ENCODE data around the gene KMO.
A peak's percentile ranks its signal among the peaks of the same experiment; 100 is the strongest.

KMO gene

DNA sequence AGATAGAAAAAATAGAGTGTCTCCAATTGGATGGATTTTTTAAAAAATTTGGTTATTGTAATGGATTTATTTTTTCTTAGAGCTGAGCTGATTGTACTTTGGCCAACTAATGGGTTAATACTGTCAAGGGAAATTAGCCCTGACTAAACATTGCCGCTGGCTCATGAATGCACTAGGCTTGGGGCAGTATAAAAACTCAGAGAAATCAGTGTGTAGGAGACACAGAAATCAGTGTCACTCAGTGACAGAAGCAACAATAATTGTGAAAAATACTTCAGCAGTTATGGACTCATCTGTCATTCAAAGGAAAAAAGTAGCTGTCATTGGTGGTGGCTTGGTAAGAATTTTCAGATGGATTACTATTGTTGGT lies at the start of gene KMO:
Gene KMO, plus strand, starts transcription at position 217 of the 370 bp plus-strand sequence. Its CDS starts 67 bp downstream, at position 284.
- no peaks in the 10 kb centered on the region for H3K27me3 ChIP-seq (replicated peaks; ENCODE audit: control insufficient read depth, insufficient read depth, low read length)
- peak within 1 kb of the TSS; percentile 86 for H3K4me3 ChIP-seq (ENCODE audit: low read length)
- peaks cover 3% of the 10 kb centered on the region for H3K4me1 ChIP-seq (ENCODE audit: control insufficient read depth, insufficient read depth, low read length)
- peak within 1 kb of the TSS; percentile 84 for H3K9ac ChIP-seq (ENCODE audit: low read length)
- no peak for DNase-seq (ENCODE audit: low read depth)
- no peaks in the 10 kb centered on the region for H3K36me3 ChIP-seq (ENCODE audit: control insufficient read depth, insufficient read depth, low read length, severe bottlenecking)
- no peaks in the 10 kb centered on the region for H3K9me3 ChIP-seq (ENCODE audit: control insufficient read depth, low read length)

DNA sequence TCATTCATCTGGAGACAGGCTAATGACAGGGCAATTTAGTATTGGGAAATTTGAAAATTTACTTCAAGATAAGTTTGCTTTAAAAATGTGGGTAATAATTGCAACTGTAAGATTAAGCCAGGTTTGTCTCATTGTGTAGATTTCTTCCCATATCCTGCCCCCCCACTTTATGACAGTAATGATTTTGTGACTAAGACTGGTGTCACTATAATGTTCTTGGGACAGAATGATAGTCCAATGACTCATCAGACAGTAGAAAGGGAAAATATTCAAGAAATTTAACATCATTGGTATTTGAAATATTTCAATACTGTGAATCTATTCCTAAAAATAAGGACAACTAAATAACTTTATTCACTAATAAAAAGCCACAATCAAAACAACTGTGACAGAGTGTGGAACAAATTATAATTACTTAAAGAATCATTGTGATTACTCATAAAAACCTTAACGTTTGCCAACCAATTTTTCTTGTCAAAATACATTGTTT lies 49.4 kb upstream of the KMO start:
- no peaks in the 10 kb centered on the region for H3K27me3 ChIP-seq (replicated peaks; ENCODE audit: control insufficient read depth, insufficient read depth, low read length)
- DNase-seq (ENCODE audit: low read depth): peak; percentile 44
- H3K4me3 ChIP-seq (ENCODE audit: low read length): no peak overlapping the region

DNA sequence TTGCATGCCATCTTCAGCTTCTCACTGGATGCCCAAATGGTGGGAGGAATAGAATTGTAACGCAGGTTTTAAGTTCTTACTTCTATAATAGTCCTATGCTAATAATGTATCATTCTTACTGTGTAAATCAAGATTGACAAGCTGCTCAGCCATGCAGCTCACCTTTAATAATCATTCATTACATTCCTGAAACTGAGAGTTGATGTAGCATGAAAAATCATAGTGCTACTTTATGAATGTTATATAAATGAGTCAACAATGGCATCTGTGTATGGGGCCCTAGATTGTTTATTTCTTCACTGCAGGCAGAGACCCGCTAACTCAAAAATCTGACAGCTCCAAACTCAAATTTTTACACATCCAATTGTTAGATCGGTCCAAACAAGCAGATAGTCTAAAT lies 47.0 kb upstream of the KMO start:
- peaks cover 21% of the 10 kb centered on the region for H3K4me1 ChIP-seq (ENCODE audit: control insufficient read depth, insufficient read depth, low read length)
- H3K9ac ChIP-seq (ENCODE audit: low read length): no peak overlapping the region

More for the DNA sequence above, 49.4 kb upstream of the KMO start:
- Histone ChIP-seq H3K4me1 (ENCODE audit: control insufficient read depth, insufficient read depth, low read length) (peaks cover 21% of the 10 kb centered on the region), H3K9ac (ENCODE audit: low read length) (peak overlapping the region; percentile 69), H3K9me3 (ENCODE audit: control insufficient read depth, low read length) (no peaks in the 10 kb centered on the region), H3K36me3 (ENCODE audit: control insufficient read depth, insufficient read depth, low read length, severe bottlenecking) (no peaks in the 10 kb centered on the region)

GRCh38 chr1:241485554-241485992 lies 46.6 kb upstream of the KMO start:
- peak; percentile 11 for DNase-seq (ENCODE audit: low read depth)
- H3K4me1 ChIP-seq (ENCODE audit: control insufficient read depth, insufficient read depth, low read length): peaks cover 21% of the 10 kb centered on the region
- H3K36me3 ChIP-seq (ENCODE audit: control insufficient read depth, insufficient read depth, low read length, severe bottlenecking): no peaks in the 10 kb centered on the region
- no peaks in the 10 kb centered on the region for H3K27me3 ChIP-seq (replicated peaks; ENCODE audit: control insufficient read depth, insufficient read depth, low read length)
- H3K9ac ChIP-seq (ENCODE audit: low read length): no peak overlapping the region
- no peak overlapping the region for H3K4me3 ChIP-seq (ENCODE audit: low read length)
- H3K9me3 ChIP-seq (ENCODE audit: control insufficient read depth, low read length): no peaks in the 10 kb centered on the region

More for the DNA sequence above, 47.0 kb upstream of the KMO start:
- H3K27me3 ChIP-seq (replicated peaks; ENCODE audit: control insufficient read depth, insufficient read depth, low read length): no peaks in the 10 kb centered on the region
- DNase-seq (ENCODE audit: low read depth): no peak
- H3K36me3 ChIP-seq (ENCODE audit: control insufficient read depth, insufficient read depth, low read length, severe bottlenecking): no peaks in the 10 kb centered on the region
- H3K9me3 ChIP-seq (ENCODE audit: control insufficient read depth, low read length): no peaks in the 10 kb centered on the region
- H3K4me3 ChIP-seq (ENCODE audit: low read length): no peak overlapping the region

DNA sequence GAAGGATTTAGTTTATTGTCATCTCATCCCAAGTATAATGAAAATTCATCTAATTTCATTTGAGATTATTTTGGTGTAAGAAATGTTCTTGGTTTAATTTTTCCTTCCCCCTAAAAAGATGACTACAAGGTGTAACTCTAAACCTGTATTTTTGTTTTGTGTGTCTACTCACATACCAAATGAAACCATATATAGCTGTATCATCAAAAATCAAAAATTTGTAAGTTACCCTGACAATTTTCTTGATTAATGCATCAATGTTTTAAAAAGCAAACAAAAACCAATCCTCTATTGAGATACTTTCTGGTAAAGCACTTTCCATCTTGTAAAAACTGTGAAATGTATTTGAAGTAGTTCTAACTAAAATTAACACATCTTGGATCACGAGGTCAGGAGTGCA lies 43.4 kb upstream of the KMO start:
- no peak overlapping the region for H3K4me3 ChIP-seq (ENCODE audit: low read length)
- H3K9me3 ChIP-seq (ENCODE audit: control insufficient read depth, low read length): no peaks in the 10 kb centered on the region
- H3K36me3 ChIP-seq (ENCODE audit: control insufficient read depth, insufficient read depth, low read length, severe bottlenecking): peaks cover 4% of the 10 kb centered on the region

GRCh38 chr1:241495741-241496140 lies 36.4 kb upstream of the KMO start:
- no peaks in the 10 kb centered on the region for H3K9me3 ChIP-seq (ENCODE audit: control insufficient read depth, low read length)

More for the DNA sequence above, 43.4 kb upstream of the KMO start:
- no peaks in the 10 kb centered on the region for H3K27me3 ChIP-seq (replicated peaks; ENCODE audit: control insufficient read depth, insufficient read depth, low read length)
- no peak for DNase-seq (ENCODE audit: low read depth)
- no peak overlapping the region for H3K9ac ChIP-seq (ENCODE audit: low read length)
- no peaks in the 10 kb centered on the region for H3K4me1 ChIP-seq (ENCODE audit: control insufficient read depth, insufficient read depth, low read length)

GRCh38 chr1:241499910-241500309 lies 32.3 kb upstream of the KMO start:
- Histone ChIP-seq H3K4me3 (ENCODE audit: low read length) (no peak overlapping the region), H3K9ac (ENCODE audit: low read length) (no peak overlapping the region), H3K36me3 (ENCODE audit: control insufficient read depth, insufficient read depth, low read length, severe bottlenecking) (peaks cover 86% of the 10 kb centered on the region), H3K27me3 (replicated peaks; ENCODE audit: control insufficient read depth, insufficient read depth, low read length) (no peaks in the 10 kb centered on the region), H3K4me1 (ENCODE audit: control insufficient read depth, insufficient read depth, low read length) (no peaks in the 10 kb centered on the region), H3K9me3 (ENCODE audit: control insufficient read depth, low read length) (no peaks in the 10 kb centered on the region)
- peak; percentile 67 for DNase-seq (ENCODE audit: low read depth)

More at GRCh38 chr1:241495741-241496140, 36.4 kb upstream of the KMO start:
- Histone ChIP-seq H3K4me3 (ENCODE audit: low read length) (no peak overlapping the region), H3K4me1 (ENCODE audit: control insufficient read depth, insufficient read depth, low read length) (no peaks in the 10 kb centered on the region), H3K9ac (ENCODE audit: low read length) (no peak overlapping the region), H3K36me3 (ENCODE audit: control insufficient read depth, insufficient read depth, low read length, severe bottlenecking) (peaks cover 64% of the 10 kb centered on the region), H3K27me3 (replicated peaks; ENCODE audit: control insufficient read depth, insufficient read depth, low read length) (no peaks in the 10 kb centered on the region)
- DNase-seq (ENCODE audit: low read depth): no peak

DNA sequence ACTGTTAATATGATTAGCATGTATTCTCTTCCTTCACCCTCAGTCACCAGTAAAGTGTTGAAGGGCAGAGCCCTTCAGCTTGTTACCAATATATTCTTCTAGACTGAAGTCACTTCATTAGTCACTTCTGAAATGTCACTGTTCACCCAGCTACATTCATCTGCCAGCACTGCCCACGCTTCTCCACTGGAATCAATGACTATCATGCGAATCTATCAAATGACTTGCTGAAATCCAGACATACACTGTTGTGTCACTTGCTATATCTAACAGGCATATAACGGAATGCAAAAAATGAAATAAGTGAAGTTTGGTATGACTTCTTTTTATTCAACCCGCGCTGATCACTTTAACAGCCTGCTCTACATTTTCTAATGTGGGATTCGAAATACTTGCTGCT lies 28.7 kb upstream of the KMO start:
- H3K9ac ChIP-seq (ENCODE audit: low read length): no peak overlapping the region
- peaks cover 78% of the 10 kb centered on the region for H3K36me3 ChIP-seq (ENCODE audit: control insufficient read depth, insufficient read depth, low read length, severe bottlenecking)
- no peak overlapping the region for H3K4me3 ChIP-seq (ENCODE audit: low read length)
- no peaks in the 10 kb centered on the region for H3K27me3 ChIP-seq (replicated peaks; ENCODE audit: control insufficient read depth, insufficient read depth, low read length)
- H3K4me1 ChIP-seq (ENCODE audit: control insufficient read depth, insufficient read depth, low read length): peaks cover 25% of the 10 kb centered on the region
- DNase-seq (ENCODE audit: low read depth): no peak
- no peaks in the 10 kb centered on the region for H3K9me3 ChIP-seq (ENCODE audit: control insufficient read depth, low read length)

DNA sequence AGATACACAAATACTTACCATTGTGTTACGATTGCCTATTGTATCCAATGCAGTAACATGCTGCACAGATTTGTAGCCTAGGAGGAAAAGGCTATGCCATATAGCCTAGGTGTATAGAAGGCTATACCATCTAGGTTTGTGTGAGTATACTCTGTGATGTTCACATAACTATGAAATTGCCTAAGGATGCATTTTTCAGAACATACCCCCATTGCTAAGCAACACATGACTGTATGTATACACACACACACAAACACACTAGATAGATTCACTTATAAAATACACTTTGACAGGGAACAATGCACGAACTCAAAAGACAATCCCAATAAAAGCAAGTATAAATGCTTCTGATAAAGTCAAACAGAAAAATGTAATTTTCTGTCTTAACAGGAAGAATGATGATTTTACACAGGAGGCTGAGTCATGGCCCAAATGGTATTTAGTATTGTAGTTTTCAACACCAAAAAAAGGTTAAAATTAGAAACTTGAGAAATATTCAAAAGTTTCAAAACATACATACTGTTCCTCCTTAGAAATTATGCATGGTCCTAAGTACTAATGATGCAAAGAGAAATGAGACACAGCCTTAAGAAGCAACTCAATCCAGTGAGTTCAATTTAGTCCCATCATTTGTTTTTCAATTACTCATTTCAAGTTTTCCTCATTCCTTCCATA lies 24.9 kb upstream of the KMO start:
- Histone ChIP-seq H3K9ac (ENCODE audit: low read length) (peak overlapping the region; percentile 43), H3K36me3 (ENCODE audit: control insufficient read depth, insufficient read depth, low read length, severe bottlenecking) (peaks cover 84% of the 10 kb centered on the region), H3K4me1 (ENCODE audit: control insufficient read depth, insufficient read depth, low read length) (peaks cover 27% of the 10 kb centered on the region), H3K4me3 (ENCODE audit: low read length) (peak overlapping the region; percentile 22), H3K27me3 (replicated peaks; ENCODE audit: control insufficient read depth, insufficient read depth, low read length) (no peaks in the 10 kb centered on the region), H3K9me3 (ENCODE audit: control insufficient read depth, low read length) (no peaks in the 10 kb centered on the region)
- peak; percentile 70 for DNase-seq (ENCODE audit: low read depth)

- Histone ChIP-seq H3K9ac (ENCODE audit: low read length) (no peak overlapping the region), H3K27me3 (replicated peaks; ENCODE audit: control insufficient read depth, insufficient read depth, low read length) (no peaks in the 10 kb centered on the region), H3K36me3 (ENCODE audit: control insufficient read depth, insufficient read depth, low read length, severe bottlenecking) (peaks cover 69% of the 10 kb centered on the region), H3K4me1 (ENCODE audit: control insufficient read depth, insufficient read depth, low read length) (peaks cover 14% of the 10 kb centered on the region), H3K4me3 (ENCODE audit: low read length) (no peak overlapping the region), H3K9me3 (ENCODE audit: control insufficient read depth, low read length) (no peaks in the 10 kb centered on the region)
- no peak for DNase-seq (ENCODE audit: low read depth)
Observed at GRCh38 chr1:241513378-241513777, 18.8 kb upstream of the KMO start.

DNA sequence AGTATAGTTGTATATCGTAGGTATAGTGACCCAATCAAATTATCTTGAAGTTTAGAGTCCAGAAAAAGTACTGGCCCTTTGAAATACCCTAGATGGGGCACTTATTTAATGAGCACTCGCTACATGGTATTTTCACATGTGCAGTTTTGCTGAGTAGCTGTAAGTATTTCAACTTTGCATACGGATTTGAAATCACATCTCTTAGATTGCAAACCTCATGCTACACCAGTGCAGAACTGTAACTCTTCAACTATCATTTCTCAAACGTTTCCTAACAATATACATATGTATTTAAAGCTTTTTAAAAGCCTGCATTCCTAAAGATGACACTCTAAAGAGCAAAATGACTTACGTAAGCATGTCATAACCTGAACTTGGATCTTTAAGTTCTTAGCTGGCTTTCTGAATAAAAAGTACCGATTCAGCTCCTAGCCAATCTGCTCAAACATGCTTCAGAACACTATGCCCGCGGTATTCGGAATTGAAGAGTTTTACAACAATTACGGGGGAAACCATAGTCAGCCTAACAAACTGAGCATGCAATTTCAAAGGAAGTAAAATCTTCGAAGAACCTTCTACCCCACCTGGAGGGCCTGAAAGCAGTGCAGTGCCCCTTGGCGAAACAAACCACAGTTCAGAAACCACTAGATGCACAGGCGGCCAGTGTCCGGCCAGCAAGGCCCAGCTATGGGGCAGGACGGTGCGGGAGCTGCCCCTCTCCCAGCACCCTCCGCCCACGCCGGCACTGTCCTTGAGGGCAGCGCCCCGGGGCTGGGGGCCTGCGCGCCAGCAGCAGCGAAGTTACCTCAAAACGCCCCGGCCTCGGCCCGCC lies 13.5 kb upstream of the KMO start:
- H3K36me3 ChIP-seq (ENCODE audit: control insufficient read depth, insufficient read depth, low read length, severe bottlenecking): peaks cover 21% of the 10 kb centered on the region
- H3K4me1 ChIP-seq (ENCODE audit: control insufficient read depth, insufficient read depth, low read length): peaks cover 17% of the 10 kb centered on the region
- peak; percentile 66 for DNase-seq (ENCODE audit: low read depth)
- H3K27me3 ChIP-seq (replicated peaks; ENCODE audit: control insufficient read depth, insufficient read depth, low read length): peaks cover 8% of the 10 kb centered on the region
- peak overlapping the region; percentile 83 for H3K4me3 ChIP-seq (ENCODE audit: low read length)
- H3K9ac ChIP-seq (ENCODE audit: low read length): peak overlapping the region; percentile 89
- H3K9me3 ChIP-seq (ENCODE audit: control insufficient read depth, low read length): no peaks in the 10 kb centered on the region
